Trophoblast cell (in vitro differentiated cells and primary cell): ENCODE data around the gene ALAS2.

Source experiments
- DNase-seq, 2 donors: peaks; one replicate each; pipeline ENCODE4 v3.0.0-alpha.2; 2016
- H2AFZ ChIP-seq: 2 replicates; pipeline ENCODE4 v1.6.1; 2013; ENCODE audit warnings: low read length, moderate library complexity, mild to moderate bottlenecking; ENCODE audit not compliant: insufficient read depth, poor library complexity
- H2AK5ac ChIP-seq: 2 replicates; pipeline ENCODE4 v1.6.1; 2013; ENCODE audit warnings: mild to moderate bottlenecking, low read length
- H2BK120ac ChIP-seq: 2 replicates; pipeline ENCODE4 v1.6.1; 2013; ENCODE audit warnings: low read length, mild to moderate bottlenecking, moderate library complexity; ENCODE audit not compliant: insufficient read depth, poor library complexity
- H2BK12ac ChIP-seq: 2 replicates; pipeline ENCODE4 v1.6.1; 2013; ENCODE audit warnings: mild to moderate bottlenecking, low read length, moderate library complexity
- H2BK5ac ChIP-seq: 2 replicates; pipeline ENCODE4 v1.6.1; 2013; ENCODE audit warnings: low read length, low read depth, moderate library complexity, mild to moderate bottlenecking; ENCODE audit not compliant: poor library complexity
- H3K14ac ChIP-seq: 2 replicates; pipeline ENCODE4 v1.6.1; 2013; ENCODE audit warnings: mild to moderate bottlenecking, low read length
- H3K18ac ChIP-seq: 2 replicates; pipeline ENCODE4 v1.6.1; 2013; ENCODE audit warnings: mild to moderate bottlenecking, low read length
- H3K23ac ChIP-seq: 2 replicates; pipeline ENCODE4 v1.6.1; 2013; ENCODE audit warnings: low read length
- H3K27ac ChIP-seq: 2 replicates; pipeline ENCODE4 v1.5.1; 2013; ENCODE audit warnings: low read depth, mild to moderate bottlenecking, inconsistent platforms, low read length, moderate library complexity
- H3K27me3 ChIP-seq: 2 replicates; pipeline ENCODE4 v1.6.1; 2013; ENCODE audit warnings: inconsistent platforms, mild to moderate bottlenecking, low read length, moderate library complexity; ENCODE audit not compliant: insufficient read depth
- H3K36me3 ChIP-seq, 2 experiments: 1 replicate in 1 of 2; 2 replicates in 1 of 2; pipeline ENCODE4 v1.6.1; 2013; ENCODE audit warnings: low read length in 2 of 2, mild to moderate bottlenecking in 2 of 2, moderate library complexity in 1 of 2; ENCODE audit not compliant: insufficient read depth in 2 of 2, control insufficient read depth in 1 of 2
- H3K4ac ChIP-seq: 2 replicates; pipeline ENCODE4 v1.6.1; 2013; ENCODE audit warnings: low read depth, mild to moderate bottlenecking, low read length, moderate library complexity
- H3K4me1 ChIP-seq, 2 experiments: 1 replicate in 1 of 2; 2 replicates in 1 of 2; pipeline ENCODE4 v1.6.1; 2013; ENCODE audit warnings: low read length in 2 of 2, mild to moderate bottlenecking in 2 of 2, moderate library complexity in 1 of 2; ENCODE audit not compliant: insufficient read depth in 2 of 2, control insufficient read depth in 1 of 2
- H3K4me2 ChIP-seq: 2 replicates; pipeline ENCODE4 v1.6.1; 2013; ENCODE audit warnings: inconsistent platforms, mild to moderate bottlenecking, low read length, moderate library complexity
- H3K4me3 ChIP-seq: 2 replicates; pipeline ENCODE4 v1.5.1; 2013; ENCODE audit warnings: mild to moderate bottlenecking, low read depth, low read length, inconsistent platforms
- H3K79me1 ChIP-seq: one replicate; pipeline ENCODE4 v1.6.1; 2013; ENCODE audit warnings: low read length
- H3K79me2 ChIP-seq: 2 replicates; pipeline ENCODE4 v1.6.1; 2013; ENCODE audit warnings: low read length, mild to moderate bottlenecking; ENCODE audit not compliant: control insufficient read depth, insufficient read depth, poor library complexity
- H3K9ac ChIP-seq: 2 replicates; pipeline ENCODE4 v1.6.1; 2013; ENCODE audit warnings: mild to moderate bottlenecking, low read length
- H3K9me3 ChIP-seq: 2 replicates; pipeline ENCODE4 v1.6.1; 2013; ENCODE audit warnings: low read depth, mild to moderate bottlenecking, control low read depth, inconsistent platforms, low read length; ENCODE audit not compliant: insufficient read depth
- H4K12ac ChIP-seq: 2 replicates; pipeline ENCODE4 v1.6.1; 2013; ENCODE audit warnings: low read depth, mild to moderate bottlenecking, low read length, moderate library complexity
- H4K8ac ChIP-seq: 2 replicates; pipeline ENCODE4 v1.6.1; 2013; ENCODE audit warnings: low read depth, mild to moderate bottlenecking, low read length, moderate library complexity
- H4K91ac ChIP-seq: one replicate; pipeline ENCODE4 v1.6.1; 2013; ENCODE audit warnings: low read depth, mild to moderate bottlenecking, low read length, moderate library complexity
- WGBS: extraction: QIAGEN DNeasy Blood & Tissue Kit; methylation state at CpG from one replicate; pipeline ENCODE4 v1.1.7; 2013; ENCODE audit warnings: missing lambda C conversion rate; ENCODE audit not compliant: insufficient read length, insufficient coverage; ENCODE audit errors: extremely low coverage; 5-methylcytosine and 5-hydroxymethylcytosine counted together

ALAS2 gene

DNA sequence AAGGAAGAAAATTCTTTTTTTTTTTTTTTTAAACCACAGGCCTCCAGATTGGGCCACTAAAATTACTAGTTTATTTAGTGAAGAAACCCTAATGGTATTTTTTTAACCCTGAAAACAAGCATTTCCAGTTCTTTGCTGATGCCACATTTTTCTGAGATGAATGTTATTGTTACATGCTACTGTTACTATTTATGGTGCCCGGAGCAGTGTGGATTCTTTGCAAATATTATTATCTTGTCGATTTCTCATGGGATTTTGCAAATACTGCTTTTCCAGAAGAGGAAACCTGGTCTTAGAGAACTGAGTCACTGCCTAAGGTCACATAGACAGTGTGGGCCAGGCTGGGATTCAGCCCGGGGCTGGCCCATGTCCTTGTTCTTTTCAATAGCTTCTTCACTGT lies 8.7 kb upstream of the ALAS2 start:
- Histone ChIP-seq H2BK12ac (no peak overlapping the region), H3K4me2 (no peak overlapping the region), H2BK5ac (no peak overlapping the region), H3K14ac (no peak overlapping the region), H2BK120ac (no peak overlapping the region), H3K79me2 (no peaks in the 10 kb centered on the region), H3K36me3 (no peaks in the 10 kb centered on the region), H2AK5ac (no peak overlapping the region), H4K91ac (no peak overlapping the region), H4K8ac (no peak overlapping the region), H3K27ac (no peak overlapping the region), H2AFZ (no peak overlapping the region), H3K18ac (no peak overlapping the region), H3K23ac (no peak overlapping the region), H3K79me1 (no peaks in the 10 kb centered on the region), H3K4me1 (no peaks in the 10 kb centered on the region), H3K4me3 (no peak overlapping the region), H3K4ac (no peak overlapping the region), H3K27me3 (no peaks in the 10 kb centered on the region), H4K12ac (no peak overlapping the region), H3K9ac (no peak overlapping the region), H3K9me3 (no peaks in the 10 kb centered on the region)
- no CpG with 5 or more reads among the region's 3 CpGs for WGBS
- peak; percentile 54 to 88 for DNase-seq

- WGBS, result no CpG with 5 or more reads among the region's 2 CpGs
- H2BK12ac ChIP-seq, result no peak overlapping the region
- no peak overlapping the region for H3K18ac ChIP-seq
- no peak overlapping the region for H4K8ac ChIP-seq
- H3K79me1 ChIP-seq, result no peaks in the 10 kb centered on the region
- H4K12ac ChIP-seq, result no peak overlapping the region
- H3K9me3 ChIP-seq, result no peaks in the 10 kb centered on the region
- no peaks in the 10 kb centered on the region for H3K36me3 ChIP-seq
- no peak overlapping the region for H4K91ac ChIP-seq
- H3K4me3 ChIP-seq, result no peak overlapping the region
- H2AK5ac ChIP-seq, result no peak overlapping the region
- no peak overlapping the region for H3K23ac ChIP-seq
- no peak overlapping the region for H2BK5ac ChIP-seq
- H3K79me2 ChIP-seq, result no peaks in the 10 kb centered on the region
- DNase-seq, result no peak
- no peak overlapping the region for H3K4ac ChIP-seq
- H3K4me1 ChIP-seq, result no peaks in the 10 kb centered on the region
- H3K27me3 ChIP-seq, result no peaks in the 10 kb centered on the region
- H3K9ac ChIP-seq, result no peak overlapping the region
- H3K14ac ChIP-seq, result no peak overlapping the region
- H2AFZ ChIP-seq, result no peak overlapping the region
- no peak overlapping the region for H2BK120ac ChIP-seq
- no peak overlapping the region for H3K27ac ChIP-seq
- H3K4me2 ChIP-seq, result no peak overlapping the region
Measured at GRCh38 chrX:55033429-55033828, 2.7 kb upstream of the ALAS2 start.

GRCh38 chrX:55029291-55029690 lies 1.5 kb downstream of the ALAS2 start:
- Histone ChIP-seq H2AFZ (no peak overlapping the region), H4K8ac (no peak overlapping the region), H3K4me1 (no peaks in the 10 kb centered on the region), H3K79me2 (no peaks in the 10 kb centered on the region), H3K36me3 (no peaks in the 10 kb centered on the region), H2AK5ac (no peak overlapping the region), H3K23ac (no peak overlapping the region), H3K4ac (no peak overlapping the region), H4K91ac (no peak overlapping the region), H4K12ac (no peak overlapping the region), H3K27ac (no peak overlapping the region), H3K14ac (no peak overlapping the region), H3K79me1 (no peaks in the 10 kb centered on the region), H3K27me3 (no peaks in the 10 kb centered on the region), H2BK120ac (no peak overlapping the region), H2BK12ac (no peak overlapping the region), H3K4me3 (no peak overlapping the region), H2BK5ac (no peak overlapping the region), H3K9ac (no peak overlapping the region), H3K18ac (no peak overlapping the region), H3K9me3 (no peaks in the 10 kb centered on the region), H3K4me2 (no peak overlapping the region)
- WGBS, result no CpG with 5 or more reads among the region's 2 CpGs
- DNase-seq, result no peak

DNA sequence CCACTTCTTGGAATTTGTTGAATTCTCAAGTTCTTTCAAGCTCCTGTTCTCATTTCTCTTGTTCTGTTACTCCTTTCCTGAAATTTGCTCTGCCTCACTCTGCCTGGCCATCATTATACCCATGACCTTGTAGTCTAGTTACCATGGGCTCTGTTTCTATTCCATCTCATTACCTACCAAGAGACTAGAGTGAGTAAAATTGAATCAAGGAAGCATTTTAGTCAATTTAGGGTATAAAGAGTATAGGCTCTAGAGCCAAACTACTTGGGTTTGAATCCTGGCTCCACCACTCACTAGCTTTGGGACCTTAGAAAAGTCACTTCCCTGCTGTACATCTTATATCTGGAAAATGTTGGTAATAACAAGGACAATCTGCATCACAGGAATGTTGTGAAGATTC lies 2.2 kb downstream of the ALAS2 start:
- Histone ChIP-seq H3K23ac (no peak overlapping the region), H3K79me2 (no peaks in the 10 kb centered on the region), H4K91ac (no peak overlapping the region), H3K4me3 (no peak overlapping the region), H3K4me1 (no peaks in the 10 kb centered on the region), H4K12ac (no peak overlapping the region), H2AFZ (no peak overlapping the region), H3K18ac (no peak overlapping the region), H3K9me3 (no peaks in the 10 kb centered on the region), H3K79me1 (no peaks in the 10 kb centered on the region), H3K4ac (no peak overlapping the region), H3K36me3 (no peaks in the 10 kb centered on the region), H3K9ac (no peak overlapping the region), H2AK5ac (no peak overlapping the region), H3K27ac (no peak overlapping the region), H3K14ac (no peak overlapping the region), H3K4me2 (no peak overlapping the region), H4K8ac (no peak overlapping the region), H2BK12ac (no peak overlapping the region), H2BK5ac (no peak overlapping the region), H2BK120ac (no peak overlapping the region), H3K27me3 (no peaks in the 10 kb centered on the region)
- DNase-seq, result no peak

DNA sequence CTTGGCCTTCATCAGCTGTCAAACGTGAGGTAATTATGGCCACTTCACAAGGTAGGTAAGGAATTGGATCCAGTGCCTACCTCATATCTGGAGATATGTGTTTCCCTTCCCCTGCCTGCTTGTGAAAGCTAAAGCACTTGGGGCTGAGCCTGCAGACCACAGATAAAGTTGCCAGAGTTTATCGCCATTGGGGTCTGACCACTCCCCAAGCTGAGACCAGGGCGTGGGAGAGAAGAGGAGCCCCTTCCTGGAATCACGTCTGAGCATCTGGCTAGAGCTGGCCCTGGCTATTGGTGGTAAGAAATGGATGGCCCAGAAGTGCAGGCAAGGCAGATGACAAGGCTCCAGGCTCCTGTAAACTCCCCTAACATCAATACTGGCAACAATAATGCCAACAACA lies 2.7 kb downstream of the ALAS2 start:
- Histone ChIP-seq H2AK5ac (no peak overlapping the region), H3K23ac (no peak overlapping the region), H3K4me3 (no peak overlapping the region), H3K79me2 (no peaks in the 10 kb centered on the region), H3K4me1 (no peaks in the 10 kb centered on the region), H4K91ac (no peak overlapping the region), H3K27me3 (no peaks in the 10 kb centered on the region), H3K9ac (no peak overlapping the region), H3K4ac (no peak overlapping the region), H3K9me3 (no peaks in the 10 kb centered on the region), H4K8ac (no peak overlapping the region), H2BK120ac (no peak overlapping the region), H2AFZ (no peak overlapping the region), H3K36me3 (no peaks in the 10 kb centered on the region), H3K4me2 (no peak overlapping the region), H3K18ac (no peak overlapping the region), H4K12ac (no peak overlapping the region), H3K79me1 (no peaks in the 10 kb centered on the region), H2BK5ac (no peak overlapping the region), H3K14ac (no peak overlapping the region), H3K27ac (no peak overlapping the region), H2BK12ac (no peak overlapping the region)
- DNase-seq, result no peak
- no CpG with 5 or more reads among the region's 4 CpGs for WGBS
